ENCODE results near the gene GGNBP2. TPM values are rescaled to one million over a fixed set of nuclear protein-coding genes. Genes with fewer than 3 reads are reported as not detected.

Gene GGNBP2
- polyA plus RNA-seq, 1 donor from 2014 or later = 112 TPM

DNA sequence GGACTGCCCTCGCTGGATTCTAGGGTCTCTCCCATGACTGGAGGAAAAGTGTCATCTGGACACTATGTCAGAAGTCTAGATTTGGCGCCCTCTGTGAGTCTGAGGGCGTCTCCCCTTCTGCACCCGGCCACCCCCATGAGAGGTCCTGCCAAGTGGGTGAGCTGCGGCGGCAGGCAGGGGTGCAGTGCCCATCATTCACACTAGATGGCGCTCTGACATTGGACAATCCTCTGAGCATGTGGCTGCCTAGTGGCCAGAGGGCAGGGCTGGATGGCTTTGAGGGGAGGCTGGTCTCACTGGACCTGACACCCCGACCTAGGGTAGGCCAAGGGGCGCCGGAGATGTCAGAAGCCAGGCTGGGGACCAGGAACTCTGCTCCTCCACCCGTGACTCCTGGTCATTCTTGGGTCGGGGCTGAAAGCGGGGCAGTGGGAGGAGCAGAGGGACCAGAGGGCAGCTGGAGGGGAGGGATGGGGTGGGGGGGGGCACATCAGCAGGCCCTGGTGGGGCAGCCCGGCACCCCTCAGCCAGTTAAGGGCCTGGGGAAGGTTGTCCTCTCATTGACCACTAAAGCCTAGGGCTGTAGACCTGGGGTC, 84.6 kb downstream of the GGNBP2 start:
- H3K36me3 ChIP-seq (ENCODE audit: insufficient read depth, low read length) = no peaks in the 10 kb centered on the region
- H3K27ac ChIP-seq (ENCODE audit: low read length) = no peak overlapping the region
- no peak overlapping the region for H2AFZ ChIP-seq (ENCODE audit: low read depth, low read length)
- no peak overlapping the region for H3K9ac ChIP-seq (ENCODE audit: low read length)
- no peak overlapping the region for H3K4me2 ChIP-seq (ENCODE audit: low read length)
- H3K4me3 ChIP-seq (ENCODE audit: low read length) = no peak overlapping the region
- no peaks in the 10 kb centered on the region for H3F3A ChIP-seq (ENCODE audit: insufficient read depth, low read length, poor library complexity, severe bottlenecking)
- TF ChIP-seq POLR2AphosphoS5 (IDR thresholded peaks at IDR 0.05) = no peak
- TF ChIP-seq MXI1 (conservative IDR thresholded peaks at IDR 0.05; ENCODE audit: poor library complexity, severe bottlenecking) = no peak
- no peak for TF ChIP-seq REST (IDR thresholded peaks at IDR 0.05; ENCODE audit: borderline replicate concordance)
- TF ChIP-seq TAF1 (IDR thresholded peaks at IDR 0.05; ENCODE audit: low read depth) = no peak
- TF ChIP-seq RAD21 (conservative IDR thresholded peaks at IDR 0.05) = peak; percentile 99
- no peak for TF ChIP-seq EP300 (conservative IDR thresholded peaks at IDR 0.05; ENCODE audit: poor library complexity, severe bottlenecking)
- TF ChIP-seq CTCF (IDR thresholded peaks at IDR 0.05; ENCODE audit: poor library complexity, severe bottlenecking) = peak; percentile 98
- TF ChIP-seq EZH2 (IDR thresholded peaks at IDR 0.05; ENCODE audit: borderline replicate concordance, insufficient read depth, low read length, poor library complexity, severe bottlenecking) = no peak
- peak; percentile 99 for TF ChIP-seq SMC3 (conservative IDR thresholded peaks at IDR 0.05; ENCODE audit: poor library complexity)
- peaks cover 23% of the 10 kb centered on the region for H3K27me3 ChIP-seq (ENCODE audit: insufficient read depth, low read depth, low read length)
- H4K20me1 ChIP-seq (ENCODE audit: insufficient read depth) = no peaks in the 10 kb centered on the region
- H3K9me2 ChIP-seq (ENCODE audit: insufficient read depth, low read length) = no peaks in the 10 kb centered on the region
- no peaks in the 10 kb centered on the region for H3K79me2 ChIP-seq (replicated peaks; ENCODE audit: insufficient read depth, low read length)
- no peaks in the 10 kb centered on the region for H3K9me3 ChIP-seq (ENCODE audit: low read length)

- Histone ChIP-seq H4K20me1 (ENCODE audit: insufficient read depth) (no peaks in the 10 kb centered on the region), H3K4me3 (ENCODE audit: low read length) (no peak overlapping the region), H3K36me3 (ENCODE audit: insufficient read depth, low read length) (no peaks in the 10 kb centered on the region), H3K27ac (ENCODE audit: low read length) (no peak overlapping the region), H3K27me3 (ENCODE audit: insufficient read depth, low read depth, low read length) (peaks cover 27% of the 10 kb centered on the region), H3K79me2 (replicated peaks; ENCODE audit: insufficient read depth, low read length) (no peaks in the 10 kb centered on the region), H3K9me2 (ENCODE audit: insufficient read depth, low read length) (no peaks in the 10 kb centered on the region), H3F3A (ENCODE audit: insufficient read depth, low read length, poor library complexity, severe bottlenecking) (no peaks in the 10 kb centered on the region), H3K9me3 (ENCODE audit: low read length) (no peaks in the 10 kb centered on the region), H2AFZ (ENCODE audit: low read depth, low read length) (no peak overlapping the region), H3K9ac (ENCODE audit: low read length) (no peak overlapping the region), H3K4me2 (ENCODE audit: low read length) (no peak overlapping the region)
- no peak for TF ChIP-seq EP300 (conservative IDR thresholded peaks at IDR 0.05; ENCODE audit: poor library complexity, severe bottlenecking)
- no peak for TF ChIP-seq TAF1 (IDR thresholded peaks at IDR 0.05; ENCODE audit: low read depth)
- no peak for TF ChIP-seq EZH2 (IDR thresholded peaks at IDR 0.05; ENCODE audit: borderline replicate concordance, insufficient read depth, low read length, poor library complexity, severe bottlenecking)
Observed at GRCh38 chr17:36629970-36630502, 85.3 kb downstream of the GGNBP2 start.

Data from neural cell (in vitro differentiated cells).